BJ (cell line): ENCODE measurements around the gene TMEM234. TPM values are rescaled to one million over a fixed set of nuclear protein-coding genes. Genes with fewer than 3 reads are reported as not detected.

Source experiments
- CTCF ChIA-PET: fragments of 350-600 bp; formaldehyde crosslinking; extraction: SDS; loops from one replicate; lab custom pipeline; 2021; ENCODE audit warnings: antibody characterized with exemption, inconsistent platforms; lab: Yijun Ruan, JAX
- POLR2A ChIA-PET: fragments of 300-600 bp; sonication (Branson Sonifier 250); formaldehyde crosslinking; extraction: SDS; loops from one replicate; lab custom pipeline; 2021; ENCODE audit warnings: antibody characterized with exemption; lab: Charles Lee
- DNase-seq: peaks from one replicate; pipeline ENCODE4 v3.0.0-alpha.2; 2011; ENCODE audit warnings: low read depth
- H3K27me3 ChIP-seq: 2 replicates; pipeline ENCODE4 v1.6.0; 2011; ENCODE audit warnings: low read length; ENCODE audit not compliant: control insufficient read depth, insufficient read depth
- H3K36me3 ChIP-seq: 2 replicates; pipeline ENCODE4 v1.5.1; 2011; ENCODE audit warnings: low read length; ENCODE audit not compliant: control insufficient read depth, insufficient read depth
- H3K4me3 ChIP-seq: 2 replicates; pipeline ENCODE4 v1.5.1; 2011; ENCODE audit warnings: low read depth, mild to moderate bottlenecking, control low read depth, low read length
- CTCF ChIP-seq: IDR thresholded peaks from 2 replicates; pipeline ENCODE4 v1.5.1; 2011; ENCODE audit warnings: low read depth, mild to moderate bottlenecking, control low read depth, inconsistent platforms, low read length, moderate library complexity; ENCODE audit not compliant: insufficient read depth
- polyA plus RNA-seq: library from polyadenylated mRNA; depleted of rRNA; stranded (reverse); fragments of >200 nt; gene quantifications from 2 replicates; pipeline ENCODE4 v1.2.3, GENCODE V29; 2011

TMEM234 gene
- polyA plus RNA-seq, 1 experiment = 37.8 TPM

- TF ChIP-seq CTCF = no peak
- DNase-seq = no peak
- Histone ChIP-seq H3K36me3 (no peaks in the 10 kb centered on the region), H3K27me3 (no peaks in the 10 kb centered on the region), H3K4me3 (no peak overlapping the region)
- CTCF ChIA-PET = interaction anchor here (1.3 to 4.3 kb wide), 2 partner anchors 9 to 42 kb away, joined by 4 to 25 read pairs; partner anchors contain the start of gene FAM167B
- POLR2A ChIA-PET = no interaction called here
These were observed 35.0 kb upstream of the TMEM234 start for GRCh38 chr1:32257227-32257508.

GRCh38 chr1:32256473-32257226 lies 34.5 kb upstream of the TMEM234 start:
- no peak for DNase-seq
- Histone ChIP-seq H3K4me3 (no peak overlapping the region), H3K27me3 (no peaks in the 10 kb centered on the region), H3K36me3 (no peaks in the 10 kb centered on the region)
- TF ChIP-seq CTCF = no peak
- POLR2A ChIA-PET = no interaction called here
- CTCF ChIA-PET = interaction anchor here (1.3 to 4.3 kb wide), 2 partner anchors 9 to 41 kb away, joined by 4 to 25 read pairs; partner anchors contain the start of gene FAM167B

- no peak for DNase-seq
- Histone ChIP-seq H3K36me3 (no peaks in the 10 kb centered on the region), H3K4me3 (no peak overlapping the region), H3K27me3 (no peaks in the 10 kb centered on the region)
- no peak for TF ChIP-seq CTCF
- POLR2A ChIA-PET = no interaction called here
- CTCF ChIA-PET = no interaction called here
These were observed 33.2 kb upstream of the TMEM234 start for GRCh38 chr1:32255072-32256071.

GRCh38 chr1:32250893-32251716 lies 29.0 kb upstream of the TMEM234 start, which contains the start of gene LCK:
TSS of gene LCK (plus strand) at chr1:32251265. CDS start at chr1:32274330, 23,065 bp downstream.
- Histone ChIP-seq H3K36me3 (no peaks in the 10 kb centered on the region), H3K4me3 (no peak within 1 kb of the TSS), H3K27me3 (no peaks in the 10 kb centered on the region)
- DNase-seq = no peak
- no peak for TF ChIP-seq CTCF
- ChIA-PET CTCF (interaction anchor here (1.1 to 1.9 kb wide), 2 partner anchors 36 kb away, joined by 4 to 8 read pairs; no protein-coding TSS in a partner anchor), POLR2A (no interaction called here)
